Activated naive CD8-positive, alpha-beta T cell treated with anti-CD3 and anti-CD28 coated beads, Interleukin-2, amount 50 U/mL, for 16 hours (primary cell): Measurements from ENCODE around the gene CTCFL.

ENCODE experiments used
- DNase-seq: peaks from one replicate; pipeline ENCODE4 v3.0.0-alpha.2; 2020; ENCODE audit warnings: low read depth, low spot score

Gene CTCFL

GRCh38 chr20:57524511-57525176 lies at the start of gene CTCFL:
Gene CTCFL, minus strand, starts transcription at chr20:57525140. Its CDS starts 935 bp downstream, at chr20:57524205.
- DNase-seq = no peak

GRCh38 chr20:57573894-57574293 lies 49.0 kb upstream of the CTCFL start:
- no peak for DNase-seq

GRCh38 chr20:57573242-57573641 lies 48.3 kb upstream of the CTCFL start:
- DNase-seq = no peak

DNA sequence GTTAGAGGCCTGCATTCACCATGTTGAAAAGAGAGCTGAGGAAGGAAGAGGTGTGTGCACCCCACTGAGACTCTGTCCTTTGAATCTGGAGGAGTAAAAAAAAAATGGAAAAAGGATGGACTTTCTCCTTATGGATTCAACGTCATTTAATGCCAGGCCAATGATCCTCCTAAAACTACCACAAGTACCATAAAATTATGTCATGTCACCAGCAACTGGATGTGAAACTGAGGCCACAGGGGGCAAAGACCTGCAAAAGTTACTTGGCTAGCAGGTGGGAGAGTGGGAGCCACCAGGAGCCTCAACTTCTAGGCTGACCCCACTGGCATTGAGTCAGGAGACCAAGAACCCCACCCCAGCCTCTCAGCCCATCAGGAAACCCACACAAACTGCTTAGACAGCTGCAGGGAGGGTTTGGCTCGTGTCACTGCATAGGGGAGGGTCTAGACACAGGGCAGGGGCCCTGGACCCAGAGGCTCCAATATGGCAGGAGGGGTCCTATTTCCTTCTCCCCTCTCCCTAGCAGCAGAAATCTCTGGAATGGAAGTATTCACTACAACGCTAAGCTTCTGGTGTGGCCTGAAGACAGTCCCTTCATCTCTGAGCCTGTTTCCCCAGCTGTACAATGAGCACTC lies 47.0 kb upstream of the CTCFL start:
- no peak for DNase-seq

GRCh38 chr20:57570920-57571319 lies 46.0 kb upstream of the CTCFL start:
- no peak for DNase-seq

DNA sequence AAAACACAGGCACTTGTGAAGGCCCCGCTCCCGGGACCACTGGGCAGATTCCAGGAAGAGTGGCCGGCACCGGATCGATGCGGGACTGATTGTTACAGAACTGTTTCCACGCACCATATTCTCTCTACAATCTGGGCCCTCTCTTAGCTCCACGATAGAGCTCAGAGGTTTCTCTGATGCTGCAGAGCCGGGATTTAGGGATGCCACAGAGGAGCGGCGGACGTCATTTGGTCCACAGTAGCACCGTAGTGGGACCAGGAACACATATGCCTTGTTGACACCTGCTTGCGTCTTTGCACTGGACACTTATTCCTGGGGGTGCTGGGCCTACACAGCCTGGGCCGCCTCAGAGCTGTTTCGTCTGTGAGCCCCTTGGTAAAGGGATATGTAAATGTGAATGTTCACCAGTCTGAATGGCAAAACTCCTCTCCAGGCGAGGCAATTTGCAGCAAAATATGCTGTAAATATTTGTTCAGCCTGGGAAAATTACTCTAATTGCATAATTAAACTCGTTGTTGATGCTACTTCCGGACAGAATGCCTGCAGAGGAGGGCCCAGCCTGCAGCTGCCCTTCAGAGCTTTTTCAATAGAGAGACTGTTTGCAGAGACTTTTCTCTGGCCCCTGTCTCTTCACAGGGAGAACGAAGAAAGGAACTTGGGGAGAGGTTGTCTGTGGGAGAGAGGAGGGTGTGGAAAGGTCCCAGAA lies 45.4 kb upstream of the CTCFL start:
- no peak for DNase-seq

DNA sequence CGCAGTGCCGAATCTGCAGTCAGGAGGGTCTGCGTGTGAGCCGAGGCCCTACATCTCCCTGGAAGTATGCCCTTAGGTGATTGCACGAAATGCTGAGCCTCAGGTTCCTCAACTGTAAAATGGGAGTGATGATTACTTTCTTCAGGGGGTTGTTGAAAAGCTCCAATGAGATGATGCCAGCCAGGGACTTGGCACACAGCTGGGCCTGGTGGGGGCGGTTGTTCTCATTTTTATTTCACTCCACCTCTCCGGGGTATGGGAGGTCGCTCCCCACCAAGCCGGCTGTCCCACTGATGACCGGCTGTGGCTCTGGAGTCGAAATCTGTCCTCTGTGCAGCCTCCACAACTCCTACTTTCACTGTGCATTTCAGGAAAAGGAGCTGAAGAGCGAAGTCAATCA lies 44.0 kb upstream of the CTCFL start:
- no peak for DNase-seq

GRCh38 chr20:57568088-57568896 lies 43.4 kb upstream of the CTCFL start:
- DNase-seq = no peak

- DNase-seq = no peak
These were observed 42.6 kb upstream of the CTCFL start for GRCh38 chr20:57567471-57568079.

DNA sequence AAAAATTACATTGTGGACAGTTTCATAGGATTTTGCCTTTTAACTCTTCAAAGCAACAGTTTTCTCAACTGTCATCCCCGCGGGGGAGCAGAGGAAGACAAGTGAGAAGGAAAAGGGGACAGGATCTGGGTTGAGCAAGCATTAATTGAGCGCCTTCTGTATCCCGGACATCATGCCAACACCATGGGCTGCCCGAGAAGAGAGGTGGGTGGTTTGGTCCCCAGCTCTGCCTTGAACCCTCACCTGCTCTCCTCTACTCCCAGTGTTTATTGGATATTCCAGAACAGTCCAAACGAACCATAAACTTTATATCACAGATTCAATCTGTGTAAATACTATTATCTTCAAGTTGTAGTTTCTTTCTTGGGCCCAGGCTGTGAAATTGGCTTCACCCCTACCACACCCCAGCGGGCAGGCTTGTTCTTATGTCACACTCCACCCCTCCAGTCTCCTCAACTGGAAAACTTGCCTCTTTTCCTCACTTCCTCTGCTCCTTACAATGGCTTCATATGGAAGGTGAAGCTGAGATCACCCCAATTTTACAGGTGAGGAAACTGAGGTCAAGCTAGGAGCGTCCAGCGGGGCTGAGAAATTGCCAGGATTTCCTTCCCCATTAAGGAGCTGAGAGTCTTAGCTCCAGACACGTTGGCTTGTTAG lies 42.0 kb upstream of the CTCFL start:
- no peak for DNase-seq

DNA sequence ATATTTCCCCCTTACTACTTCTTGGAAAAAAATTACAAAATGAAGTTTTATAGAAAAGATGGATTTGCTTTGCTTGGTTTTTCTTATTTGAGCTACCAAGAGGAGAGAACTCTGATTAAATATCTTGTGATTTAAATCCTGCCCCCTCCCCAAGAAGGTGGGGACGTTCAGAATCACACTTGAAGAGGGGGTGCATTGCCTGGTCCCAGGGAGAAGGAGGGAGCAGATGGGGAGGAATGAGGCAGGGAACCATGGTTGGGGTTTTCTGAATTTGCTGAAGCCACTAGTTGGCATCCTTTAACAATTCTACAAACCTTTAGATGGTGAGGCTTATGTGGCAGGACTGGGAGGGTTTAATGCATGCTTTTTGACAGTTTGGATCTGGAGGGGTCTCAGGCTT lies 41.5 kb upstream of the CTCFL start:
- no peak for DNase-seq

- DNase-seq = no peak
These were observed 40.2 kb upstream of the CTCFL start for GRCh38 chr20:57564951-57565642.

- DNase-seq = no peak
These were observed 39.4 kb upstream of the CTCFL start for GRCh38 chr20:57564180-57564802.

GRCh38 chr20:57563522-57563921 lies 38.6 kb upstream of the CTCFL start:
- DNase-seq = no peak

GRCh38 chr20:57562541-57563465 lies 37.9 kb upstream of the CTCFL start:
- DNase-seq = no peak

GRCh38 chr20:57561356-57562279 lies 36.7 kb upstream of the CTCFL start:
- no peak for DNase-seq

DNA sequence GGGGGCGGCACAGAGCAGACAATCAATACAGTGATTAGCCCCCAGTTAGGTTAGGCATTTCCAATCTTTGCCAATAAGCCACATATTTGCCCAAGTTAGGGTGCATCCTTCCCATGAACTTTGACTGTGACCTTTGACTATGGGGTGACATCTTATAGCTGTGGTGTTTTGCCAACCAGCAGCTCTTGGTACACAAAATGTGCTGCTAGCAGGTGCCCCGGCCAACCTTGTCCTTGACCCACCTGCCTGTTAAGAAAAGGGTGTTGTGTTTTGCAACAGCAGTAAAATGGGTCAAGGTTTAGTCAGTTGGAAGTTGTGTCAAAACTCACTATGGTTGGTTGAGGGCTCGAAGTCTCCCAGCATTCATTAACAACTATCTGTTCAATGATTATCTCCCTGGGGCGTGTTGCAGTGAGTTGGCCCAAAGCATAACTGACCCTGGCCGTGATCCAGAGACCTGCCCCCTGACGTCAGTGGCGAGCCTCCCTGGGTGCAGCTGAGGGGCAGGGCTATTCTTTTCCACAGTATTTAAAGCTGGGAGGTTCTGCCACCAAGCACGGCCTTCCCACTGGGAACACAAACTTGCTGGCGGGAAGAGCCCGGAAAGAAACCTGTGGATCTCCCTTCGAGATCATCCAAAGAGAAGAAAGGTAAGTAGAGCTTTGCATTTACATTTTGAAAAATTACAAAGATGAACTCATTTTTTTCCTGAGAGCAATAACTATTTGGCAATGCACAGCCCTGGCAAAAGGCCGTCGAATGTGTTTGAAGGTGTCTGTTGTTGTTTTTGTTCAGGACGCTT lies 35.8 kb upstream of the CTCFL start, which contains the start of gene PCK1:
Gene PCK1 (plus strand): TSS at position 557 of the 802 bp plus-strand sequence. CDS start 302 bp downstream, outside the sequence.
- no peak for DNase-seq
